GM12878 (cell line): ENCODE measurements around the gene MLXIP. TPM values are rescaled to one million over a fixed set of nuclear protein-coding genes. Genes with fewer than 3 reads are reported as not detected.

ENCODE experiments used
- ATAC-seq: fragments of 200-7000 bp; cut with Tn5 transposase; 3 replicates; pipeline ENCODE4 v1.9.1; 2020; ENCODE audit warnings: mild to moderate bottlenecking, moderate library complexity
- BruUV-seq: library from RNA; stranded (reverse); fragments of 400-500 nt; replicated peaks from 2 replicates; lab custom pipeline; 2021; lab: Mats Ljungman, UMichigan
- CTCF ChIA-PET: fragments of 300-600 bp; sonication (Branson Sonifier 250); formaldehyde crosslinking; extraction: SDS; loops from one replicate; lab custom pipeline; 2021; ENCODE audit warnings: inconsistent platforms; lab: Yijun Ruan, JAX
- POLR2A ChIA-PET: fragments of 350-600 bp; formaldehyde crosslinking; extraction: SDS; loops from one replicate; lab custom pipeline; 2021; ENCODE audit warnings: inconsistent platforms; lab: Charles Lee
- RAD21 ChIA-PET: fragments of 300-600 bp; sonication (Branson Sonifier 250); formaldehyde crosslinking; loops from one replicate; lab custom pipeline; 2023; ENCODE audit warnings: antibody characterized with exemption; ENCODE audit not compliant: unreplicated experiment; lab: Charles Lee
- SMC1A ChIA-PET: fragments of 300-600 bp; sonication (Branson Sonifier 250); formaldehyde crosslinking; loops from one replicate; lab custom pipeline; 2023; ENCODE audit not compliant: unreplicated experiment, uncharacterized antibody; lab: Charles Lee
- DNase-seq: peaks from one replicate; pipeline ENCODE4 v3.0.0-alpha.2; 2011; ENCODE audit warnings: low read depth, low spot score
- FAIRE-seq: peaks from 3 replicates; lab custom pipeline; 2011; peaks lifted over from hg19 to GRCh38; lab: Jason Lieb, UNC
- H2AFZ ChIP-seq: 2 replicates; pipeline ENCODE4 v1.6.0; 2011; ENCODE audit warnings: low read depth, low read length, control low read depth; ENCODE audit not compliant: control insufficient read depth
- H3K27ac ChIP-seq: 2 replicates; pipeline ENCODE4 v1.5.1; 2011; ENCODE audit warnings: control low read depth; ENCODE audit not compliant: control insufficient read depth, insufficient read depth
- H3K27me3 ChIP-seq, 2 experiments: replicated peaks in 1 of 2; 2 replicates each; pipeline versions ENCODE4 v1.6.0 to v1.6.1; 2011; ENCODE audit warnings: low read length in 1 of 2; ENCODE audit not compliant: control insufficient read depth in 2 of 2, insufficient read depth in 2 of 2
- H3K36me3 ChIP-seq, 2 experiments: 2 replicates each; pipeline ENCODE4 v1.5.1; 2011; ENCODE audit warnings: low read length in 1 of 2; ENCODE audit not compliant: control insufficient read depth in 2 of 2, insufficient read depth in 2 of 2
- H3K4me1 ChIP-seq: 2 replicates; pipeline ENCODE4 v1.6.1; 2011; ENCODE audit warnings: mild to moderate bottlenecking, low read length, moderate library complexity, mixed read lengths; ENCODE audit not compliant: control insufficient read depth, insufficient read depth
- H3K4me2 ChIP-seq: 2 replicates; pipeline ENCODE4 v1.6.0; 2011; ENCODE audit warnings: control low read depth; ENCODE audit not compliant: control insufficient read depth, insufficient read depth
- H3K4me3 ChIP-seq: fragments of 200-600 bp; sonication (generic); 2 replicates; pipeline ENCODE4 v1.5.1; 2016
- H3K79me2 ChIP-seq: 2 replicates; pipeline ENCODE4 v1.6.0; 2011; ENCODE audit warnings: low read length; ENCODE audit not compliant: control insufficient read depth, insufficient read depth
- H3K9ac ChIP-seq: 2 replicates; pipeline ENCODE4 v1.8.0; 2011; ENCODE audit warnings: low read length, control low read depth, mixed read lengths; ENCODE audit not compliant: control insufficient read depth, insufficient read depth
- H3K9me3 ChIP-seq: replicated peaks from 3 replicates; pipeline ENCODE4 v1.5.1; 2011; ENCODE audit warnings: mild to moderate bottlenecking, low read length; ENCODE audit not compliant: control insufficient read depth, insufficient read depth
- H4K20me1 ChIP-seq: 2 replicates; pipeline ENCODE4 v1.6.0; 2011; ENCODE audit not compliant: control insufficient read depth, insufficient read depth
- BACH1 ChIP-seq: fragments of 450-650 bp; IDR thresholded peaks from 2 replicates; pipeline ENCODE4 v1.6.1; 2017; ENCODE audit warnings: mild to moderate bottlenecking, borderline replicate concordance
- BRCA1 ChIP-seq: IDR thresholded peaks from 2 replicates; pipeline ENCODE4 v1.6.1; 2011; ENCODE audit warnings: low read depth, low read length, improper control_type of control experiment
- EGR1 ChIP-seq, 2 experiments: IDR thresholded peaks; 1 replicate in 1 of 2; 2 replicates in 1 of 2; pipeline ENCODE4 v1.6.1; 2011 to 2012; ENCODE audit warnings: low read depth in 2 of 2, low read length in 2 of 2, borderline replicate concordance in 1 of 2, mild to moderate bottlenecking in 1 of 2, moderate library complexity in 1 of 2
- GABPA ChIP-seq: IDR thresholded peaks from 2 replicates; pipeline ENCODE4 v1.6.1; 2014; ENCODE audit warnings: antibody characterized with exemption, low read depth, mild to moderate bottlenecking, inconsistent platforms
- HDAC6 ChIP-seq: fragments of 200-600 bp; sonication (generic); IDR thresholded peaks from one replicate; pipeline ENCODE4 v1.8.0; 2017; ENCODE audit warnings: antibody characterized with exemption; ENCODE audit not compliant: unreplicated experiment
- KAT2A ChIP-seq: conservative IDR thresholded peaks from 2 replicates; pipeline ENCODE4 v1.6.1; 2011; ENCODE audit warnings: low read depth, low read length; ENCODE audit not compliant: control insufficient read depth
- LARP7 ChIP-seq: fragments of 450-650 bp; IDR thresholded peaks from 2 replicates; pipeline ENCODE4 v1.6.1; 2017; ENCODE audit warnings: mild to moderate bottlenecking
- POLR2AphosphoS5 ChIP-seq: IDR thresholded peaks from 2 replicates; pipeline ENCODE4 v1.6.1; 2011; ENCODE audit warnings: mild to moderate bottlenecking, low read length, inconsistent platforms
- RELB ChIP-seq: fragments of 450-650 bp; IDR thresholded peaks from 2 replicates; pipeline ENCODE4 v1.6.1; 2017; ENCODE audit warnings: low read depth, mild to moderate bottlenecking, moderate library complexity
- SRF ChIP-seq, 2 experiments: IDR thresholded peaks; 2 replicates each; pipeline ENCODE4 v1.6.1; 2011; ENCODE audit warnings: low read depth in 2 of 2, low read length in 2 of 2, mild to moderate bottlenecking in 1 of 2, moderate library complexity in 1 of 2
- ZBTB11 ChIP-seq: fragments of 450-650 bp; formaldehyde crosslinking; IDR thresholded peaks from 2 replicates; pipeline ENCODE4 v1.5.0; 2022; ENCODE audit warnings: mild to moderate bottlenecking, missing genetic modification characterization
- ZBTB40 ChIP-seq: fragments of 450-650 bp; IDR thresholded peaks from 2 replicates; pipeline ENCODE4 v1.6.1; 2016; ENCODE audit warnings: mild to moderate bottlenecking, moderate library complexity, borderline replicate concordance
- ZZZ3 ChIP-seq: IDR thresholded peaks from 2 replicates; pipeline ENCODE4 v1.6.1; 2011; ENCODE audit warnings: low read depth; ENCODE audit not compliant: control insufficient read depth, insufficient read length
- WGBS: methylation state at CpG from one replicate; pipeline ENCODE4 v1.1.6; 2016; ENCODE audit warnings: low lambda C conversion rate; ENCODE audit not compliant: insufficient replicate concordance, insufficient coverage; ENCODE audit errors: missing lambda C conversion rate; 5-methylcytosine and 5-hydroxymethylcytosine counted together
- in situ Hi-C: fragments of 300-500 bp; cut with MboI; formaldehyde crosslinking; loops from 9 replicates; pipeline ENCODE4 v1.14.3; 2018; ENCODE audit warnings: mixed read lengths
- intact Hi-C: fragments of 100-400 bp; cut with micrococcal nuclease; formaldehyde crosslinking; loops from one replicate; pipeline ENCODE4 v1.14.2; 2022; ENCODE audit not compliant: unreplicated experiment
- polyA plus RNA-seq, 11 experiments: library from polyadenylated mRNA; depleted of rRNA in 4 of 11; unstranded in 6 of 11; stranded (reverse) in 5 of 11; fragments of >200 nt; fragmentation: Nextera tagmentation in 4 of 11; fragmentation: Illumina TruSeq in 1 of 11; extraction: Ambion mirVana in 4 of 11; extraction: Trizol in 1 of 11; gene quantifications; 1 replicate in 1 of 11; 2 replicates in 10 of 11; pipeline versions ENCODE4 v1.2.1 to v1.2.3, GENCODE V29; 2011 to 2016; ENCODE audit warnings: inconsistent platforms in 2 of 11, missing spikeins in 2 of 11, low read depth in 1 of 11
- total RNA-seq, 4 experiments: library from RNA; depleted of rRNA in 3 of 4; stranded (reverse); fragments of >200 nt in 3 of 4; fragmentation: Illumina TruSeq in 1 of 4; extraction: Trizol in 1 of 4; gene quantifications; 2 replicates each; pipeline versions ENCODE4 v1.2.1 to v1.2.3, GENCODE V29; 2013 to 2021

The MLXIP gene
- total and polyA plus RNA-seq, 10 of the 15 experiments (the other 5 are each of a cell fraction or from before 2014, with no cell fraction given) = 1.1 to 23.7 (median 7.0) TPM

- Histone ChIP-seq H3K4me3 (no peak overlapping the region), H3K36me3 (peaks cover 0 to 2% of the 10 kb centered on the region in 2 experiments; a peak in 1 of 4 replicates), H3K4me1 (no peaks in the 10 kb centered on the region), H3K27ac (no peak overlapping the region), H3K27me3 (no peaks in the 10 kb centered on the region), H3K4me2 (no peak overlapping the region), H4K20me1 (no peaks in the 10 kb centered on the region), H3K9me3 (no peaks in the 10 kb centered on the region), H2AFZ (no peak overlapping the region), H3K79me2 (no peaks in the 10 kb centered on the region), H3K9ac (no peak overlapping the region)
- CTCF ChIA-PET = interaction anchor here (0.9 kb wide), 1 partner anchor 15 kb away, joined by 3 read pairs; no protein-coding TSS in a partner anchor
- DNase-seq (no peak), ATAC-seq (no peak), FAIRE-seq (no peak)
- 73% methylated on average over 15 of the region's 15 CpGs for WGBS
- in situ Hi-C loops (no loop called here), intact Hi-C loops (no loop called here)
- BruUV-seq = no TSS peak
- POLR2A ChIA-PET = no interaction called here
- SMC1A ChIA-PET = no interaction called here
- TF ChIP-seq LARP7 (no peak), GABPA (no peak), KAT2A (no peak), ZBTB11 (no peak), ZBTB40 (no peak), EGR1 (IDR thresholded peaks at IDR 0.05; ENCODE audit: borderline replicate concordance in 1 of 2, low read depth in 2 of 2, low read length in 2 of 2) (no peak), ZZZ3 (no peak), BRCA1 (no peak), BACH1 (no peak), SRF (IDR thresholded peaks at IDR 0.05; ENCODE audit: low read depth in 2 of 2, low read length in 2 of 2) (no peak), RELB (no peak), POLR2AphosphoS5 (no peak), HDAC6 (no peak)
- RAD21 ChIA-PET = no interaction called here
These were observed 60.7 kb downstream of the MLXIP start for GRCh38 chr12:122139266-122139665.
